ENCODE data around the gene MNS1. TPM values are rescaled to one million over a fixed set of nuclear protein-coding genes. Genes with fewer than 3 reads are reported as not detected.
A peak's percentile ranks its signal among the peaks of the same experiment; 100 is the strongest.
"Not testable (repeated sequence)": the region's sequence is repeated elsewhere in the genome, so short reads cannot be mapped to it uniquely, and the experiment has no call there.

The MNS1 gene
- total RNA-seq, result 1 to 10 TPM in 1 of 2 donors, under 1 TPM in 1; 0.73 to 1.4 TPM
- long read RNA-seq, partial matches to known transcripts, result 1 of 2 reads
- long read RNA-seq, other reads (novel, unspliced or antisense), result 1 of 2 reads

- peak; percentile 99 for ATAC-seq
- intact Hi-C loops (cut with DNase I, micrococcal nuclease), result no loop called here
- peak; percentile 90 for DNase-seq
Observed at GRCh38 chr15:56464893-56465520, at the start of gene MNS1. Gene MNS1, minus strand, starts transcription at chr15:56465137. Its CDS starts 165 bp downstream, at chr15:56464972.

- intact Hi-C loops (cut with DNase I, micrococcal nuclease), result loop anchor here in 1 of 2 donors (10.0 kb wide), 1 partner anchor 378 kb away; no protein-coding TSS in a partner anchor
- DNase-seq, result no peak
- ATAC-seq, result peak; percentile 62
Observed at GRCh38 chr15:56496635-56497034, 31.7 kb upstream of the MNS1 start.

GRCh38 chr15:56495533-56495932 is 30.6 kb upstream of the MNS1 start:
- ATAC-seq, result peak; percentile 15

GRCh38 chr15:56495053-56495452 is 30.1 kb upstream of the MNS1 start:
- ATAC-seq (peak; percentile 91), DNase-seq (peak; percentile 45 to 54)
- intact Hi-C loops (cut with DNase I, micrococcal nuclease), result loop anchor here in 1 of 2 donors (10.0 kb wide), 1 partner anchor 380 kb away; no protein-coding TSS in a partner anchor

More at GRCh38 chr15:56495533-56495932, 30.6 kb upstream of the MNS1 start:
- intact Hi-C loops (cut with DNase I, micrococcal nuclease), result loop anchor here in 1 of 2 donors (10.0 kb wide), 1 partner anchor 379 kb away; no protein-coding TSS in a partner anchor
- DNase-seq, result no peak

- ATAC-seq (no peak), DNase-seq (no peak)
- intact Hi-C loops (cut with DNase I, micrococcal nuclease), result loop anchor here in 1 of 2 donors (10.0 kb wide), 1 partner anchor 382 kb away; no protein-coding TSS in a partner anchor
Observed at GRCh38 chr15:56492791-56493555, 28.0 kb upstream of the MNS1 start.

- DNase-seq (no peak), ATAC-seq (no peak)
- intact Hi-C loops (cut with DNase I, micrococcal nuclease), result loop anchor here in 1 of 2 donors (10.0 kb wide), 1 partner anchor 383 kb away; no protein-coding TSS in a partner anchor
Observed at GRCh38 chr15:56492236-56492635, 27.3 kb upstream of the MNS1 start.

GRCh38 chr15:56491110-56491722 is 26.3 kb upstream of the MNS1 start:
- peak; percentile 51 for ATAC-seq
- DNase-seq, result peak; percentile 51 to 81
- intact Hi-C loops (cut with DNase I, micrococcal nuclease), result loop anchor here in 1 of 2 donors (10.0 kb wide), 1 partner anchor 384 kb away; no protein-coding TSS in a partner anchor

- no peak for DNase-seq
- intact Hi-C loops (cut with DNase I, micrococcal nuclease), result loop anchor here in 1 of 2 donors (10.0 kb wide), 1 partner anchor 384 kb away; no protein-coding TSS in a partner anchor
Observed at GRCh38 chr15:56490461-56490860, 25.5 kb upstream of the MNS1 start.

GRCh38 chr15:56486206-56486605 is 21.3 kb upstream of the MNS1 start:
- intact Hi-C loops (cut with DNase I, micrococcal nuclease); DNase-seq; ATAC-seq: not testable (repeated sequence)

More at GRCh38 chr15:56490461-56490860, 25.5 kb upstream of the MNS1 start:
- no peak for ATAC-seq

- DNase-seq; ATAC-seq; intact Hi-C loops (cut with DNase I, micrococcal nuclease): not testable (repeated sequence)
Observed at GRCh38 chr15:56485426-56485825, 20.5 kb upstream of the MNS1 start.

GRCh38 chr15:56484287-56484686 is 19.4 kb upstream of the MNS1 start:
- intact Hi-C loops (cut with DNase I, micrococcal nuclease), result no loop called here
- DNase-seq, result no peak

GRCh38 chr15:56475351-56475750 is 10.4 kb upstream of the MNS1 start:
- no peak for ATAC-seq
- intact Hi-C loops (cut with DNase I, micrococcal nuclease), result no loop called here
- no peak for DNase-seq

More at GRCh38 chr15:56484287-56484686, 19.4 kb upstream of the MNS1 start:
- no peak for ATAC-seq

- intact Hi-C loops (cut with DNase I, micrococcal nuclease), result no loop called here
- DNase-seq, result no peak
- ATAC-seq, result no peak
Observed at GRCh38 chr15:56473017-56473416, 8.1 kb upstream of the MNS1 start.

- no peak for DNase-seq
- ATAC-seq, result no peak
- intact Hi-C loops (cut with DNase I, micrococcal nuclease), result no loop called here
Observed at GRCh38 chr15:56472278-56472677, 7.3 kb upstream of the MNS1 start.

- ATAC-seq (no peak), DNase-seq (no peak)
- intact Hi-C loops (cut with DNase I, micrococcal nuclease), result no loop called here
Observed at GRCh38 chr15:56471440-56472069, 6.6 kb upstream of the MNS1 start.

- DNase-seq (no peak), ATAC-seq (no peak)
- intact Hi-C loops (cut with DNase I, micrococcal nuclease), result no loop called here
Observed at GRCh38 chr15:56469483-56469882, 4.5 kb upstream of the MNS1 start.

- intact Hi-C loops (cut with DNase I, micrococcal nuclease), result no loop called here
- DNase-seq (no peak), ATAC-seq (peak; percentile 49)
Observed at GRCh38 chr15:56468401-56468800, 3.5 kb upstream of the MNS1 start.

GRCh38 chr15:56467616-56468015 is 2.7 kb upstream of the MNS1 start:
- no peak for ATAC-seq
- no peak for DNase-seq
- intact Hi-C loops (cut with DNase I, micrococcal nuclease), result no loop called here

Measured in left colon (tissue), 2 donors.